Measurements from ENCODE around the gene PLEKHD1.
A peak's percentile ranks its signal among the peaks of the same experiment; 100 is the strongest.

Gene PLEKHD1

DNA sequence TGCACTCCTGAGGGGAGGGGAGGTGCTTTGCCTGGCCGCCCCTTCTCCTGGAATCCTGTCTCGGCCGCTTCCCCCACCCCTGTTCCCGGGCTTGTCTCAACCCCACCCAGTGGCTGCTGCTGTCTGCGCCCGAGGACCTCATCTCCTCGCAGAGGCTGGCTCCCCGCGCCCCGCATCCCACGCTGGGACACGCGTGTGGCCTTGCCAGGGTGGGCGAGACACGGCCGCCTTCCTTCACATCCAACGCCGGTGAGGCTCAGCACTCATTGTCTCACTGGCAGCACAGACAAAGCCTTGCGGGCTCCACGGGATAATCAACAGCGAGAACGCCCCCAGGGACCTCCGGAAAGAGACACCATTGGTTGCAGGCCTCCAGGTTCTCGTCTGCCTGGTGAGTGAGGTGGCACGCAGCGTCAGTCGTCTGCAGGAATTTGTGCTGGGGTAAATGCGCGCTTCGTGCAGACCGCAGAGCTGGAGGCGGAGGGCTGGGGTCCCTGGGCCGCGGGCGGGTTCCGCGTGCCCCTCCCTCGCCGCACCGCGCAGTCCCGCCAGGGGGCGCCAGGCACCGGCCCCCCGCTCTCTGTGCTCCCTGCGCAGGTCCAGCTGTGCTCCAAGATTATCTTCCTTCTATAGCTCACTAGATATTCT is 63.3 kb downstream of the PLEKHD1 start:
- DNase-seq (ENCODE audit: low read depth in 1 of 2, low spot score in 1 of 2) = no peak

DNA sequence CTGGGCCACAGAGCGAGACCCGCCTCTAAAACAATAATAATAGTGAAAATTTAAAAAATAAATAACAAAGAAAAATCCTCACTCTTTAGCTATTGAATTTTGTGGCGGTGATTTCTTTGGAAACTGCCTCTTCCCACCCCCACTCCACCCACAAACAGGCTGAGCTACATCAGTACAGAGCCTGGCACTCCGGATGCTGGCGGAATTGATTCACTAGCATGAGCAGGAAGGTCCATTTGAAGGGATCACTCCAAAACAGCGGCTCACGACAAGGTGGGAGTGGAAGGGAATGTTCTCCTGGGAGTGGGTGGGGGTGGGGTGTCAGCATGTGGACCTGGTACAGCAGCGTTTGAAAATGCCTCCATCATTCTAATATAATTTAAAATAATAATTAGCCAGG is 64.0 kb downstream of the PLEKHD1 start:
- DNase-seq (ENCODE audit: low read depth in 1 of 2, low spot score in 1 of 2) = no peak

DNA sequence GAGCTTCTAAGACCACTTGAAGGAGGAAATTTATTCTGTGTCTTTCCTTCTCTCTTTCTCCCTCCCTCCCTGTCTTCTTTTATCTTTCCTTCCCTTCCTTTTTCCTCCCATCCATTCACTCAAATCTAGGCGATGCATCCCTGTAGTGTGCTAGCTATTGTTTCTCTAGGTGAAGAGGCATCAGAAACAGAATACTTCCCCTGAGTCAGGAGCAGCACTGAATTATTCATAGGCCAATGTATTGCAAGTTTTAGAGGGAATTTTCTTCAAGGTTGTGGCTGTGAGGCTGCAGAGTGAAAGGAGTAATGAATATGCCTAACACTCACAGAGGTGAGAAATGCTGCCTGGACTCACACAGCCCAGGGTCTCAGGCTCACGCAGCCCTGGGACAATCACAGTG is 67.0 kb downstream of the PLEKHD1 start:
- DNase-seq (ENCODE audit: low read depth in 1 of 2, low spot score in 1 of 2) = no peak

DNA sequence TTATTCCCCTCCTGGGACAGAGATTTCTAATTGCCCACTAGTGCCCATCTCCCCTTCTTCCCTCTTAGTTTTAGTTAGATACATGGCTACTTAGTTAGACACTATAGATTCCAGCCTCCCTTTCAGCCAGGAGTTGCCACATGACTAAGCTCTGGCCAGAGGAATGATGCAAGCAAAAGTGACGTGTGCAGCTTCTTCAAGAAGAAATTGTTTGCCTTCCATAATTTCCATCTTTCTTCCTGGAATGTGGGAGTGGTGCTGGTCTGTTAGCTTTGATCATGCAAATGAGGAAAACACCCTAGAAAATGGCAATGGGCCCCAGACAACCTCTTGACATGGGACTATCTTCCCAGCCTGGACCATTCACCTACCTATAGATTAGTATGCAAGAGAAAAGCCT is 68.7 kb downstream of the PLEKHD1 start:
- DNase-seq (ENCODE audit: low read depth in 1 of 2, low spot score in 1 of 2) = no peak

DNA sequence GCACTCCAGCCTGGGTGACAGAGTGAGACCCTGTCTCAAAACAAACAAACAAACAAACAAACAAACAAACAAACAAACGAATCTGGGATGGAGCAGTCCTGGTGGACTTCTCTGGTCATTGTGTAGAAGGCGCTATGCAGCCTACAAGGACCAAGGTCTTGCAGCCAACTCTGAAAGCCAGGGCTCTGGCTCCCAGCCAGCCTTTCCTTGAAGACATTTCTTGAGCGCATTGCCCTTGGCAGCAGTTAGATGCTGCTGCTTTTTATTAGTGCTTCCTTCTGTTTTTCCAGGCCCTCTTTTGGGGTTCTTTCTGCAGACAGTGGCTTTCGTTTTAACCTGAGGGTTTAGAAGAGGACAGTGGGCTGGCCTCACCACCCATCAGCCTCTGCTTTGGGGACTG is 70.0 kb downstream of the PLEKHD1 start:
- no peak for DNase-seq (ENCODE audit: low read depth in 1 of 2, low spot score in 1 of 2)

DNA sequence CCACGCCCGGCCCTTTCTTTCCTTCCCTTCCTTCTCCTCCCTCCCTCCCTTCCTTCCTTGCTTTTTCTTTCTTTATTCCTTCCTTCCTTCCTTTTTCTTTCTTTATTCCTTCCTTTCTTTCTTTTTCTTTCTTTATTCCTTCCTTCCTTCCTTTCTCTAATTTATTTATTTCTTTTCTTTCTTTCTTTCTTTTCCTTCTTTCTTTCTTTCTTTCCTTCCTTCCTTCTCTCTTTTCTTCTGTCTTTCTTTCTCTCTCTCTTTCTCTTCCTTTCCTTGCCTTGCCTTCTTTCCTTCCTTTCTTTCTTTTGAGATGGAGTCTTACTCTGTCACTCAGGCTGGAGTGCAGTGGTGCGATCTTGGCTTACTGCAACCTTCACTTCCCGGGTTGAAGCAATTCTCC is 74.2 kb downstream of the PLEKHD1 start:
- no peak for DNase-seq (ENCODE audit: low read depth in 1 of 2, low spot score in 1 of 2)

DNA sequence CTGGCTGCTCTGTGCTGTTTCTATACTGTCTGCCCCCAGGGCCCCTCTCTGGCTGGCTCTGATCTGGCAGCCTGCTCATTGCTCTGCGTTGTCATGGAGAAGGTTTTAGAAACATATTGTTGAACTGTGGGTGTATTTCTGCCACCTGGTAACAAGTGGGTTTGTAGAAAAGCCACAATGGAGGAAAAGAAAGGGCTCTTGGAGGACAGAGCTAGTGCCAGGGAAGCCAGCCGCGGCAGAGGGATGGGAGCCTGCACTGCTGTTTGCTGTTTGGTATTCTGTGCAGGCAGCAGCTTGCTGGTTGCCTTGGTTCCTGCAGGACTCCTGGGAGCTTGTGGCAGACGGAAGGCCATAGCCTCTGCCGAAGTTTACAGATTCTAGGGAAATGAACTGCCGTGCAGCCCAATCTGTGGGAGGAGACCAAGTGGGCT is 75.1 kb downstream of the PLEKHD1 start:
- no peak for DNase-seq (ENCODE audit: low read depth in 1 of 2, low spot score in 1 of 2)

DNA sequence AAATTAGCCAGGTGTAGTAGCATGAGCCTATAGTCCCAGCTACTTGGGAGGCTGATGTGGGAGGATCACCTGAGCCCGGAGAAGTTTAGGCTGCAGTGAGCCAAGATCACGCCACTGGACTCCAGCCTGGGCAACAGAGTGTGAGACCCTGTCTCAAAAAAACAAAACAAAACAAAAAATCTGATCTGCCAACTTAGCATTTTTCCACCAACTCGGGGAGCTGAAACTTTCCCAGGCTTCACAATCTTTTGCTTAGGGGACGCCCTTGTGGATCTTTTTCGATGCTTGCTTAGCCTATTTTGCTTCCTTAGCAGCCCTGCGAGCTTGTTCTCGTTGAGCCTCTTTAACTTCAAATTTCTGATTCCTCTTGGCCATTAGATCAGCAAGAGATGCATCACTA is 76.3 kb downstream of the PLEKHD1 start:
- DNase-seq (ENCODE audit: low read depth in 1 of 2, low spot score in 1 of 2) = no peak

DNA sequence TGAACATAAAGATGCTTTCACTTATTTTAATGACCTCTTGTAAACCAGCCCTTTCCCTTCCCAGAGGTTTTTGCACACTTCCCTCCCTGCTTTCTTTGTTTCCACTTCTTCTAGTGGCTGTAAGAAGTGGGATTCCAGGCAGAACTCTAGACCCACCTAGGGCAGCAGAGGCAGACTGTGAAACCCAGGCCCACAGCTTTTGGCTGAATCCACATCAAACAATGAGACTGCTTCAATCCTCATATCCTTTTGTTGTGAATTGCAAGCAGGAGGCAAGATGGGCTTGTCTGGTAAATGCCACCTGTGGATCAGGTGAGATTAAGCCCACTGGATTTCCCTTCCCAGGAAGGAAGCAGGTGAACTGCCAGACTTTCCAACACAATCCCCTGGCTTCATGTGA is 77.4 kb downstream of the PLEKHD1 start:
- no peak for DNase-seq (ENCODE audit: low read depth in 1 of 2, low spot score in 1 of 2)

DNA sequence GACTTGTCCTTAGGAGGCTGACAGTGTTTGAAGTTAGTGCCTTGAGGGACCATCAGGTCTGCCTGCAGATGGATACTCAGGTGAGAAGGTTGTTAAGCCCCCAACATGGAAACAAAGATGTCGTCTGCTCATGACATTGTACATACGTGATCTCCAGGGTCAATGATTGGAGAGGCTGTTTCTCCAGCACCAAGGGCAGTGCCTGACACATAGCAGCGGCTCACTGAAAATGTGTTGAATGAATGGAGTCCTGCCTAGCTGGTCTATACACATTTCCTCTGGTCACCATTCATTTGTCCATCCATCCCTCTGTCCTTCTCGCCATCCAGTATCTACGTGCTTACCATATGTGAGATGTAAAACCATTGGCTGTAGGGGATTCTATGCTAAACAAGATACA is 83.0 kb downstream of the PLEKHD1 start:
- no peak for DNase-seq (ENCODE audit: low read depth in 1 of 2, low spot score in 1 of 2)

DNA sequence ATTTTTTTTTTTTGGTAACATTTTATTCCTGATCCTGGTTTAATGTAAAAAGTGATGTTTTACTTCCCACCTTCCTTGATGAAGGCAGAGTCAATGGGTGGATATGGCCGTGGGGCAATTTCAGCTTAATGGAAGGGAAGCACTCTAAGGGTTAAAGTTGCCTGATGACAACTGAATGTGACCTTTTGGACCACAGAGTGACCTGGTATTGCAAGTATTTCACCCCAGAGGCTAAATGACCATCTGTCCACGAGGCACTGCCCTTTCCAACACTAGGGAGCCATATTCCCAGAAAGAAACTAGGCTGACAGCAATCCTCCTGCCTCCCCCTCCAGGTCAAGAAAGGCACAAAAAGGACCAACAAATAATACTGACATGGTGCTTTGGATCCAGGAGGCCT is 85.3 kb downstream of the PLEKHD1 start:
- DNase-seq (ENCODE audit: low read depth in 1 of 2, low spot score in 1 of 2) = no peak

DNA sequence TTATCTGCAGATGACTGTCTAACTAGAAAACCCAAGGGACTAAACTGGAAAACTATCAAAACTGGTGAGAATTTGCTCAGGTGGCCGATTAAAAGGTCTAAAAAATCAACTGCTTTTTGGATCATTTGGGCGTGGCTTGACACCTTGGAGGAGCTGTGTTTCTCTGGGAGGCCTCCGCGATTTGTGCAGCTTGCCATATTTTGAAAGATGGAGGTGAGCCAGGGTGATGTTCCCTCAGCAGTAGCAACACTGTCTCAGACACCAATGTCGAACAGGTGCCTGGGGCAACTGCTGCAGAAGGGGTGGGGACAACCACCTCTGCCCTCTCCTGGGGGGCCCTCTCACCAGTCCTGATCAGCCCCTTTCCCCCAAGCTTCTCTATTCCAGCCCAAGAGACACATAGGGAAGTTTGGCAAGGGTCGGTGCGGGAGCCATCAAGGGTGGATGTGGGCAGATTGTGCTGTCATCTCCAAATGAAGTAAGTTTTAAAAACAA is 86.4 kb downstream of the PLEKHD1 start:
- no peak for DNase-seq (ENCODE audit: low read depth in 1 of 2, low spot score in 1 of 2)

DNA sequence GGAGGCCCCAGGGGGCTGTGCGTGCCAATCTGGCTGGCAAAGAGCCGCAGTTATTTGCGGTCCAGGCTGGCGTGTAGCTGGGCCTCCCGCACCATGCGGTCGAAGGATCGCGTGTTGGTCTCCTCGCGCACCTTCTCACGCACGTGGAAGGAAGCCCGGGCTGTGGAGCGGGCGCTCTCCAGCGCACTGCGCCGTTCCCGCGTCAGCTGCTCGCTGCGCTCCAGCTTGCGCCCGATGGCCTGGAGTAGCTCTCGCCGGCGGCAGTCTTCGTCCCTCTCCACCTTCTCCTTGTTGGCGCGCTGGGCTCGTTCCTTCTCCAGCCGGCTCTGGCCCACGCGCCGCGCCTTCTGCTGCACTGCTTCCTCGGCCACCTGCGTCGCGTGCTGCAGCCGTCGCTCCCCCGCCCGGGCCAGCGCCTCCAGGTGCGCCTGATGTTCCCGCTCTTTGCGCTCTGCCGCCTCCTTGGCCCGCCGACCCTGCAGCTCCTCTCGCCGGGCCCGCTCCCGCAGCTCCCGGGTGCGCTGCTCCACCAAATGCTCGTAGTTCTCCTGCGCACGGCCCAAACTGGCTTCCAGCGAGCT is 87.0 kb downstream of the PLEKHD1 start:
- no peak for DNase-seq (ENCODE audit: low read depth in 1 of 2, low spot score in 1 of 2)

DNA sequence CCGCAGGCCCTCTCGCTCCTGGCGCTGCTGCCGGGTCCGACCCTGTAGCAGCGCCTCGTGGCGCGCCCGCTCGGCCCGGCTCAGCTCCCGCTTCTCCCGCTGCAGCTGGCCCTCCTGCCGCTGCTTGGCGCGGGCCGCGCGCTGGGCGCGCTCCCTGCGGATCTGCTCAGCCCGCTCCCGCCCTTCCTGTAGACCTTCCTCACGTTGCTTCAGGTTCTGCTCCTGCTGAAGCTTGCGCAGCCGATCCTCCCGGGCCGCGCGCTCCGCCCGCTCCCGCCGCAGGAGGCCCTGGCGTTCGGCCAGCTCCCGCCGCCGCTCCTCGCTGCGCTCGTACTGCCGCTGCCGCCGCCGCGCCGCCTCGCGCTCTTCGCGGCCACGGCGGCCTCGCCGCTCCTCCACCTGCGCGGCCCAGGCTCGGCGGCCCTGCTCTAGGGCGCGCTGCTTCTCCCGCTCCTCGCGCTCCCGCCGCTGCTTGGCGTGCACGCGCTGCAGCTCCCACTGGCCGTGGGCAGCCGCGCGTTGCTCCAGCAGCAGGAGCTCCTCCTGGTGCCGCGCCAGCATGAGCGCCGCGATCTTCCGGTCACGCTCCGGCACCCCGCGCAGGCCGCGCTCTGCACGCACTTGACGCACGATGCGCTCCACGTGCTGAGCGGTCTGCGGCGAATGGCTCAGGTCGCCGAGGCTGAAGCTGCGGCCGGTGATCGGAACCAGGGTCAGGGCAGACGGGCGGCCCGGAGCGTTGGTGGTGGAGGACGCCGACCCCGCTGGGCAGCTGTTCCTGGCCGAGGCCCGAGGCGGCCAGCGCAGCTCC is 87.7 kb downstream of the PLEKHD1 start:
- DNase-seq (ENCODE audit: low read depth in 1 of 2, low spot score in 1 of 2) = no peak

DNA sequence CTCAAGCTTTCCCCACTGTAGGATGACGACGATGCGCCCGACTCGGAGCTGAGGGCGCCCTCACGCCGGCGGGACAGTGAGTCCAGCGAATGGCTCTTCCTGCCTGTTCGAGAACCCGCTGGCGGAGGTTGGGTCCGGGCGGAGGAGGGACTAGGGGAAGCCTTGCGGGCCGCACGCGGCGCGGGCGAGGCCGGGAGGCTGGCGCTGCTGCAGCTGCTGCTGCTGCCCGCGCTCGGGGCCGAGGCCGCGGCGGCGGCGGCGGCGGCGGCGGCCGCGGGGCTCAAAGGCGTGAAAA is 88.3 kb downstream of the PLEKHD1 start:
- DNase-seq (ENCODE audit: low read depth in 1 of 2, low spot score in 1 of 2) = no peak

DNA sequence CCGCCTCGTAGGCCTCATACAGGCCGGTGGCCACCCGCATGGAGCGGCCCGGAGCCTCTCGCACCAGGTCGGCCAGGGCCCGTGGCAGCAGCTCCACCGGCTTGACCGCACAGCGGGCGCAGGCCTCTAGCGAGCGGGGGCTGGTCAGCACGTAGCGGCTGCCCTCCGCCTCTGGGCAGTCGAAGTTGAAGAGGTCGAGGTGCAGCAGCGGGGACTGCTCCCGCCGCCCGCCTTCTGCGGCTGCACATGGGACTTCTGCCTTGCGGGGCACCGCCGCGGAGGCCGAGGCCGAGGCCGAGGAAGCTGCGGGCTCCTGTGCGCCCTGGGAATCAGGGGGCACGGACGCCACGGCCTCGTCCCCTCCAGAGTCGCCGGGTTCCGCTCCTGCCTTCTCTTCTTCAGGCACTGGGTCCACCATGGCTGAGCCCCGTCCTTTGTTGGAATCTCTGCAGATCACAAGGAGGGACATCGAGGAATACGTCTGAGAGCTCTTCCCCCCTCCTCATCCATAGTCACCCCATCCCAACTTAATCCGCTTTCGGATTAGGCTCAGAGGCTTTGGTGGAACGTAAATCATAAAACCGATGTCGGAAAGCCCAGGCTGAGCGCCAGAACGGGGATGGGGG is 88.8 kb downstream of the PLEKHD1 start:
- no peak for DNase-seq (ENCODE audit: low read depth in 1 of 2, low spot score in 1 of 2)

DNA sequence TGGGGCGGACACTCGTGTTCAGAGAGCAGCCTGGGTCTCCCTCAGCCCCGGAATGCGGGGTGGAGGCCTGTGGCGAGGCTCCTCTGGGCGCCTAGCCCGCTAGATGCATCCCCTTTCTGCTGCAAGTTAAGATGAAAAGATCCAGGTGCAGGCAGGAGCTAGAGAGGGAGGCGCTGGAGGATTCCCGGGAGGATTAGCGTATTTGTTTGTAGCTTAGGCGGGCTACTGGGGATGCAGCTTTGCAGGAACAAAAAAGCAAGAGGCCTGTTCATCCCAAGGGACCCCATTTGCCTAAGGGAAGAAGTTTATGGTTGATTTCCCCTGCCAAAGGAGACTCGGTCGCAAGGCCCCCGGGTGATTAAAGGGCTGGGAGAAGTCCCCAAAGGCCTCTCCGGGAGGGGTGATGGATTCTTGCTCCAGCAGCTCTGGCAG is 89.3 kb downstream of the PLEKHD1 start:
- no peak for DNase-seq (ENCODE audit: low read depth in 1 of 2, low spot score in 1 of 2)

DNA sequence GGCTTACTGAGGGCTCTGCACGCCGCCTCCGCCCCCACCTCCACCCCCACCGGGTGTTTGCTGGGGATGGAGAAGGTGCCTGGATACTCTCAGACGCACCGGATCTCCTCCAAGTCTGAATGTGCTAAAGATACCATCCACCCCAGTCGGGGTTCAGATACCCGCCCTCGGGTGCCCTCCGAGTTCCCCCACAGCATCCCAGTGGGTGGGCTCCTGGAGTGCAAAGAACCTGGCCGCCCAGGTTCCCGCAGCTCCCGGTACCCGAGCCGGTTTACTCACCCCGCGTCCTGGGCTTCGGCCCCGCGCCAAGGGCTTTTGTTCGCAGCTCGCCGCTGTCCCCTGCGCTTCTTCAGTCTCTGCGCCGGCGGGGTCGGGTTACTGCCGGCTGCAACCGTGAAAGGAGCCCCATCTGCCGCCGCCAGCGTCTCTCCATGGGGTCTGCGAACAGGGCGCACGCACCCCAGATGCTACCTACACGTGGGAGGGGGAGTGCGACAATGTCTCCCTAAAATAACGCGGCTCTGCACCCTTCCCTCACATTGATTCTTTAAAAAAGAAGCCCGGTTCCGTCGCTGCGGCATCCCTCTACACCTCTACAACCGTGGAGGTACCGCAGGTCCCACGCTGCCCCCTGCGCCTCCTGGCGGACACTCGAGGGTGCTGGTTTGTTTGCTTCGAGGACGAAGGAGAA is 89.9 kb downstream of the PLEKHD1 start, which contains the start of gene CCDC177:
CCDC177 (minus strand) TSS at position 609 of the 691 bp plus-strand sequence. CDS start 1,249 bp downstream, outside the sequence.
- peak; percentile 48 to 58 for DNase-seq (ENCODE audit: low read depth in 1 of 2, low spot score in 1 of 2)

DNA sequence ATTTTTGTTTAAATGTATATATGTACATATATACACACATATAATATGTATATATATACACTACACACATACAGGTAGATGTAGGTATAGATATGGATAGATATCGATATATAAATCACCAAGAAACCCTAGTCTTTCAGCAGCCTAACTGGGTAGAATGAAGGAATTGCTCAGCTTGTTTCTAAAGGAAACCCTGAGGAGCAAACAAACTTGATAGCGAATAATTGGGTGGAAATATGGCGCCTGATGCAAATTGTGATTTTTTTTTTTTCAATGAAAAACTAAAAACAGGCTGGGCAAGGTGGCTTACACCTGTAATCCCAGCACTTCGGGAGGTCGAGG is 90.4 kb downstream of the PLEKHD1 start:
- no peak for DNase-seq (ENCODE audit: low read depth in 1 of 2, low spot score in 1 of 2)

DNA sequence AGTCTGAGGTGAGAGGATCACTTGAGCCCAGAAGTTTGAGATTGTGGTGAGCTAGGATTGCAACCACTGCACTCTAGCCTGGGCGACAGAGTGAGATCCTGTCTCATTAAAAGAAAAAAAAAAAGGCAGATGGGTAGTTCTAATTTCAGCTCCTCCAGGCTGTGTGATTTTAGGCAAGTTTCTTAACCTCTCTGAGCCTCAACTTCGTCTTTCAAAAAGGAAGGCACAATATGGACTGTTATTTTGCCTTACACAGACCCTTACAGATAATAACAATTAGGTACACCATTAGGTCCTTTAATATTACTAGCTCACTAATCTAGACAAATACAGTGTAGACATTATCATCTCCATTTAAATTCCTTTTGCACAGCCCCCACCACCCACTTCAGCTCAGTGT is 94.9 kb downstream of the PLEKHD1 start:
- DNase-seq (ENCODE audit: low read depth in 1 of 2, low spot score in 1 of 2) = no peak

DNA sequence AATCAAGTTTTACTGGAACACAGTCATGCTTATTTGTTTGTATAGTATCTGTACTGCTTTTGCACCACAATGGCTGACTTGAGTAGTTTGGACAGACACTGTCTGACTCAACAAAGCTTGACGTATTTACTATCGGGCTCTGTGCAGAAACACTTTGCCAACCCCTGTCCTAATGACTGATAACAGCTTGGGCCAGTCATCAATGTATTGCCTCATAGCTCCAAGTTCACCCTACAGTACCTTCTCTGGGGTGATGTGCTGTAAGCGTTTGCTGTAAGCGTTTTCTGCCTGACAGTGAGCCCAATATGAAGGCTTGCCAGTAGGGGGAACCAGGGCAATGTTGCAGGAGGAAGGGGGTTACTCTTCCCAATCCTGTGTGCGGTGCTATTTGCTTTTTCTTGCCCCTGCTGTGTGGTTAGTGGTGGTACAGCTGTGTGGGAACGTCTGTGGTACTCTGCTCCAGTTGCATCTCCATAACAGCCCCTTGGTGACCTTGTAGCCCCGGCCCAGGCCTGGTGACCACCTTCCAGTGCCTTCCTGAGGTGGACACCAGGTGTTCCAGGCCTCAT is 95.6 kb downstream of the PLEKHD1 start:
- no peak for DNase-seq (ENCODE audit: low read depth in 1 of 2, low spot score in 1 of 2)
